Keratinocyte (primary cell): ENCODE results near the gene FBN1. TPM values are rescaled to one million over a fixed set of nuclear protein-coding genes. Genes with fewer than 3 reads are reported as not detected.

Experiments
- DNase-seq: peaks from one replicate; pipeline ENCODE4 v3.0.0-alpha.2; 2011; ENCODE audit warnings: low read depth, missing footprints, low spot score
- FAIRE-seq: peaks from 2 replicates; lab custom pipeline; 2011; peaks lifted over from hg19 to GRCh38; lab: Jason Lieb, UNC
- H2AFZ ChIP-seq: 2 replicates; pipeline ENCODE4 v1.6.0; 2012; ENCODE audit warnings: low read length, control low read depth, inconsistent platforms; ENCODE audit not compliant: control insufficient read depth
- H3K27ac ChIP-seq: 2 replicates; pipeline ENCODE4 v1.5.1; 2011; ENCODE audit warnings: low read length; ENCODE audit not compliant: control insufficient read depth, insufficient read depth
- H3K27me3 ChIP-seq: 3 replicates; pipeline ENCODE4 v1.6.0; 2011; ENCODE audit warnings: low read length; ENCODE audit not compliant: control insufficient read depth, insufficient read depth; ENCODE audit errors: extremely low read depth
- H3K36me3 ChIP-seq, 2 experiments: 2 replicates in 1 of 2; 3 replicates in 1 of 2; pipeline ENCODE4 v1.5.1; 2011; ENCODE audit warnings: low read length in 2 of 2, mild to moderate bottlenecking in 1 of 2; ENCODE audit not compliant: control insufficient read depth in 2 of 2, insufficient read depth in 2 of 2; ENCODE audit errors: extremely low read depth in 1 of 2
- H3K4me1 ChIP-seq: 3 replicates; pipeline ENCODE4 v1.5.1; 2011; ENCODE audit warnings: low read length; ENCODE audit not compliant: control insufficient read depth, insufficient read depth; ENCODE audit errors: extremely low read depth
- H3K4me2 ChIP-seq: 3 replicates; pipeline ENCODE4 v1.6.0; 2011; ENCODE audit warnings: low read depth, low read length; ENCODE audit not compliant: control insufficient read depth, insufficient read depth; ENCODE audit errors: extremely low read depth
- H3K4me3 ChIP-seq, 3 experiments: fragments of 200-600 bp in 1 of 3; sonication (generic) in 1 of 3; 2 replicates in 2 of 3; 3 replicates in 1 of 3; pipeline ENCODE4 v1.5.1; 2011 to 2016; ENCODE audit warnings: low read length in 3 of 3, mild to moderate bottlenecking in 3 of 3, control low read depth in 2 of 3, inconsistent platforms in 1 of 3, low read depth in 1 of 3, mixed read lengths in 1 of 3, mixed run types in 1 of 3, moderate library complexity in 1 of 3; ENCODE audit not compliant: control insufficient read depth in 2 of 3, insufficient read depth in 2 of 3; ENCODE audit errors: extremely low read depth in 1 of 3
- H3K79me2 ChIP-seq: 2 replicates; pipeline ENCODE4 v1.6.0; 2012; ENCODE audit warnings: low read length; ENCODE audit not compliant: control insufficient read depth, insufficient read depth
- H3K9ac ChIP-seq: 3 replicates; pipeline ENCODE4 v1.6.0; 2011; ENCODE audit warnings: low read length; ENCODE audit not compliant: control insufficient read depth, insufficient read depth; ENCODE audit errors: extremely low read depth
- H3K9me1 ChIP-seq: 3 replicates; pipeline ENCODE4 v1.6.0; 2011; ENCODE audit warnings: low read length; ENCODE audit not compliant: control insufficient read depth, insufficient read depth; ENCODE audit errors: extremely low read depth
- H3K9me3 ChIP-seq: 2 replicates; pipeline ENCODE4 v1.5.1; 2012; ENCODE audit warnings: low read depth, low read length; ENCODE audit not compliant: control insufficient read depth
- H4K20me1 ChIP-seq: 3 replicates; pipeline ENCODE4 v1.6.0; 2011; ENCODE audit warnings: low read length; ENCODE audit not compliant: control insufficient read depth, insufficient read depth; ENCODE audit errors: extremely low read depth
- CTCF ChIP-seq, 3 experiments: IDR thresholded peaks in 1 of 3; conservative IDR thresholded peaks in 1 of 3; optimal IDR thresholded peaks in 1 of 3; 2 replicates in 2 of 3; 3 replicates in 1 of 3; pipeline versions ENCODE3 to v1.5.1; 2011; ENCODE audit warnings: low read length in 3 of 3, mild to moderate bottlenecking in 3 of 3, moderate library complexity in 2 of 3, control low read depth in 1 of 3, inconsistent platforms in 1 of 3; ENCODE audit not compliant: insufficient read depth in 2 of 3; ENCODE audit errors: extremely low read depth in 1 of 3
- EZH2 ChIP-seq: IDR thresholded peaks from one replicate; pipeline ENCODE4 v1.6.1; 2012; ENCODE audit warnings: inconsistent platforms, mild to moderate bottlenecking, low read length, moderate library complexity
- dilution Hi-C: fragments of 300-500 bp; cut with MboI; formaldehyde crosslinking; loops from one replicate; pipeline ENCODE4 v1.7.0; 2020; ENCODE audit warnings: low sequenced_read_pairs; ENCODE audit not compliant: extremely low pct_ligation_motif_present
- polyA plus RNA-seq, 5 experiments: library from polyadenylated mRNA; depleted of rRNA in 3 of 5; stranded (reverse) in 3 of 5; stranded (forward) in 1 of 5; unstranded in 1 of 5; fragments of >200 nt; gene quantifications; 1 replicate in 1 of 5; 2 replicates in 3 of 5; 3 replicates in 1 of 5; pipeline versions ENCODE4 v1.2.1 to v1.2.3, GENCODE V29; 2011 to 2012; ENCODE audit warnings: missing spikeins in 2 of 5, low read depth in 1 of 5, low replicate concordance in 1 of 5

The FBN1 gene
- polyA plus RNA-seq, 1 donor (not counting 4 experiments of a cell fraction or from before 2014, with no cell fraction given): 3.5 TPM

DNA sequence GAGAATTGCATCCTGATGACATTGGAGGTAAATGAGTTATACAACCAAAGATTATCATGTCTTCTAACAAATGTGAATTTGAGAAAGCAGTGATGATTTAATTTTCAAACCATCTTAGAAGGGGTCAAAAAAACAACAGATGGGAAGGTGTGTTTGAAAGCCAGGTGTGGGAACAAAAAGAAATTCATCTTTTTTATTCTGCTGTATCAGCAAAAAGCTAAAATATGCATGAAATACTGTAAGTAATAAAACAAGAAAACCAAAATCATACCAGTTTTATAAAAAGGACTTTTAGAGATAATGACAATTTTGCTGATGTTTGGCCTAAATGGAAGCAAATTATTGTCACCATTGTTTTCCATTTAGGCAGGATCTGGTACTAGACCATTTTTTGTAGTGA, 145.5 kb downstream of the FBN1 start:
- no peaks in the 10 kb centered on the region for H3K36me3 ChIP-seq
- no peak overlapping the region for H3K27ac ChIP-seq
- no peak overlapping the region for H3K4me2 ChIP-seq
- H2AFZ ChIP-seq: no peak overlapping the region
- H3K9ac ChIP-seq: no peak overlapping the region
- H3K79me2 ChIP-seq: no peaks in the 10 kb centered on the region
- no peaks in the 10 kb centered on the region for H3K27me3 ChIP-seq
- no peak for TF ChIP-seq EZH2
- TF ChIP-seq CTCF (optimal IDR thresholded peaks at IDR 0.05 in 1 of 3, IDR thresholded peaks at IDR 0.05 in 1 of 3, conservative IDR thresholded peaks at IDR 0.05 in 1 of 3; ENCODE audit: extremely low read depth in 1 of 3, insufficient read depth in 2 of 3, low read length in 3 of 3): no peak
- no peaks in the 10 kb centered on the region for H3K9me1 ChIP-seq
- dilution Hi-C loops: no loop called here
- no peaks in the 10 kb centered on the region for H4K20me1 ChIP-seq
- H3K4me1 ChIP-seq: no peaks in the 10 kb centered on the region
- H3K9me3 ChIP-seq: no peaks in the 10 kb centered on the region
- no peak overlapping the region for H3K4me3 ChIP-seq
- FAIRE-seq (no peak), DNase-seq (no peak)

DNA sequence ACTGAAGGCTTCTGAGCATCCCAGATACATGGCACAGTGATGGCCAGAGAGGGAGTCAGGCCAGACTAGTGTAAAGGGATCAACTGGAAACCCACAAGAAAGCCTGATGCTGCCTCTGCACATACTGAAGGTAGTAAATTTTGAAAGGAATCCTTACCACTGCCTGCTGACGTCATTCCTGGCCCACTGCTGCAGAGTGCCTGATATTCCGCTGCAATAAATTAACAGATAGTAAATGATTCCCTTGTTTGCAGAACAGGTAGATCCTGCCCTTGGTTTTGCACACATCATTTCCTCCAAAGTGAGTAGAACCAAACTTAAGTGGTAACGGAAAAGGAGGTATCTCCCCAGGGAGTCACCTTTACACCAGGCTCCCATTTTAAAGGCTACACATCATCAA, 146.7 kb downstream of the FBN1 start:
- no peak overlapping the region for H3K4me3 ChIP-seq
- H4K20me1 ChIP-seq: no peaks in the 10 kb centered on the region
- H3K4me1 ChIP-seq: no peaks in the 10 kb centered on the region
- no peak overlapping the region for H2AFZ ChIP-seq
- H3K9me3 ChIP-seq: no peaks in the 10 kb centered on the region
- H3K79me2 ChIP-seq: no peaks in the 10 kb centered on the region
- no peak overlapping the region for H3K4me2 ChIP-seq
- no peak for FAIRE-seq
- H3K9me1 ChIP-seq: no peaks in the 10 kb centered on the region
- no peak overlapping the region for H3K27ac ChIP-seq
- DNase-seq: no peak
- H3K9ac ChIP-seq: no peak overlapping the region
- dilution Hi-C loops: no loop called here
- H3K36me3 ChIP-seq: no peaks in the 10 kb centered on the region
- H3K27me3 ChIP-seq: no peaks in the 10 kb centered on the region
- no peak for TF ChIP-seq EZH2
- no peak for TF ChIP-seq CTCF (optimal IDR thresholded peaks at IDR 0.05 in 1 of 3, IDR thresholded peaks at IDR 0.05 in 1 of 3, conservative IDR thresholded peaks at IDR 0.05 in 1 of 3; ENCODE audit: extremely low read depth in 1 of 3, insufficient read depth in 2 of 3, low read length in 3 of 3)
